NCI-H524 (cell line): Measurements from ENCODE around the gene IMPDH1.
A peak's percentile ranks its signal among the peaks of the same experiment; 100 is the strongest.

Experiments used
- DNase-seq, 2 experiments: peaks; one replicate each; lab custom pipeline; 2025; lab: John Stamatoyannopoulos, UW

The IMPDH1 gene

DNA sequence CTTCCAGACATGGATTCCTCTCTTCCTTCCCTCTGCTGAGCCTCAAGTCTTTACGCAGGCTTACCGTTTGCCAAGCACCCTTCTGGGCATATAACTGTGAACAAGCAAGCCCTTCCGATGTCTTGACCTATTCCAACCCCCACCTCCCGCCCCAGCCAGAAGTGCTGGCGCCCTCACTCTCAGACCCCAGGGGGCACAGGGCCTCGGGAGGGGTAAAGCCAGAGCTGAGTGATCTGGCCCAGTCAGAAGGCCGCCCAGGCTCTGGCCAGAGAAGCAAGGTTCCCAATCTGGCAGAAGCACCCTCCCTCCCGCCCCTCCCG, 49.5 kb downstream of the IMPDH1 start:
- no peak for DNase-seq

- DNase-seq = no peak
Measured at GRCh38 chr7:128359939-128360338, 49.8 kb downstream of the IMPDH1 start.

- no peak for DNase-seq
Measured at GRCh38 chr7:128359336-128359735, 50.4 kb downstream of the IMPDH1 start.

DNA sequence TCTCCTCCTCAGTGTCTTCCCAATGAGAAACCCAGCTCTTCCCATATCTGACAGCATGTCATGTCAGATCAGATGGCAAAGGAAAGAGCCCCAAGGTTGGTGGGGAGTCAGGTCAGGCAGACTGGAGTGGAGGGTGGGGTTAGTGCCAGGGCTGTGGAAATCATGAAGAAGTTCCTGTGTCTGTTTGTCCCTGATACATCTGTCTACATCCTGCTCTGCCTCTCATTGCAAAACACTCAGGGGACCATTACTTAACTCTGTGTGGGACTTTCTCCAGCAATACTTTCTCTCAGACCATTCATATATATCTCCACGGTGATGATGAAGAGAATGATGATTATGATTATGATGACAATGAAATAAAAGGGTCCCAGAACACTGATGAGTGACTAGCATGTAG, 51.5 kb downstream of the IMPDH1 start:
- DNase-seq = no peak

DNA sequence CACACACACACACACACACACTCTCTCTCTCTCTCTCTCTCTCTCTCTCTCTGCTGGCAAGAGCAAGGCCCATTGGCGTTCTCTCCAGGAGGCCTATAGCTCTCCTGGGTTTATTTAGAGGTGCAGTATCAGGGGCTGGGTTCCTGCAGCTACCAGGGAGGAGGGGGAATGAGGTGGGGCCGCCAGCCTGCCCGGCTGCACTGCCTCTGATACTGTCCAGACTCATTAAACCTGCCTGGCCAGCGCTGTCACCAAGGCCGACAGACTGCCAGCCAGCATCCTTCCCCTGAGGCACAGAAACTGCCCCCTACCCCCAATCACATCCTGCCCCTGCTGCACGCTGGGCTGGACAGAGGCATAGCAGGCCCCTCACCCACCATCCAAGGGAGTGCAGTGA, 52.6 kb downstream of the IMPDH1 start:
- no peak for DNase-seq

- no peak for DNase-seq
Measured at GRCh38 chr7:128356546-128357216, 53.1 kb downstream of the IMPDH1 start.

DNA sequence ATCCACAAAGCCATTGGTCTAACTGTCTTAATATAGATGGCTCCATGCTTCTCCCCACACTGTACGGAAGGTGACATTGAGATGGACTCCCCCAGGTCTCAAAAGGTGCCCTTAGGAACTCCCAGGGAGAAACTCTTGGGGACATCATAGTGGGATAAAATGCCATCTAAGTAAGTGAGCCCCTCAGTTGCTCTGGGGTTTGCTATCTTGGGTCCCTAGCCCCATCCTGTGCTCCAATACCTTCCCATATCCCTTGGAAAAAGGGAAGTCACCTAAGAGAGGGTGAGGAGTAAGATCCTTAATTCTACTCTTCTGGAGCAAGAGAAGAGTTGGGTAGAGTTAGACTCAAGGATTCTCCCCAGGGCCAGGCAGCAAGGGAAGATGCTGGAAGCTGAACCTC, 56.2 kb downstream of the IMPDH1 start:
- no peak for DNase-seq

- DNase-seq = no peak
Measured at GRCh38 chr7:128353189-128353588, 56.6 kb downstream of the IMPDH1 start.

- no peak for DNase-seq
Measured at GRCh38 chr7:128352636-128353035, 57.1 kb downstream of the IMPDH1 start.

- DNase-seq = peak in 1 of 2 experiments; percentile 49
Measured at GRCh38 chr7:128352153-128352537, 57.6 kb downstream of the IMPDH1 start.

- DNase-seq = no peak
Measured at GRCh38 chr7:128351296-128352152, 58.3 kb downstream of the IMPDH1 start.

DNA sequence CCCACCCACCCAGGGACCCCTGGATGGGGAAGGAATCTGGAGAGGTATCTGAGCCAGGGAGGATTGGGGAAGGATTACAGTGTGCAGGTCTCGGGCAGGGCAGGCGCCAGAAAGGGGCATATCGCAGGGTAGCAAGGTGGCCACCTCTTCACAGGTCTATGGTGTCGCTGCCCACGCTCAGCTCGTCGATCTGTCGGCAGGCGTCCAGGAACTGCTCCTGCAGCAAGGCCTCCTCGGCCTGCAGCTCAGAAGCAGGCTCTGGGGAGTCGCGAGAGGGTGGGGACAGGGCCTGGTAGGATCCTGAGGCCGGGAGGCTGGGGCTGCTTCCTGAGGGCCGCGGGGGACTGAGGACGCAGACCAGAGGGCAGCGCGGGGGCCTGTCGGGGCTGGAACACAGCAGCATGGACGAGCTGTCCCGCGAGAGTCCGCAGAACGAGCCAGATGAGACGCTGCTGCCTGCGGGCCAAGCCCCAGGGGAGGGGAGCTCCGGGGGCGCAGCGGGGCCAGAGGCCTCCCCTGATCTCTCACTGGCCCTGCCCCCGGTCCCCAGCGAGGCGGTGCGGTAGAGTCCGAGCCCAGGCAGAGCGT, 59.0 kb downstream of the IMPDH1 start:
- DNase-seq = no peak

DNA sequence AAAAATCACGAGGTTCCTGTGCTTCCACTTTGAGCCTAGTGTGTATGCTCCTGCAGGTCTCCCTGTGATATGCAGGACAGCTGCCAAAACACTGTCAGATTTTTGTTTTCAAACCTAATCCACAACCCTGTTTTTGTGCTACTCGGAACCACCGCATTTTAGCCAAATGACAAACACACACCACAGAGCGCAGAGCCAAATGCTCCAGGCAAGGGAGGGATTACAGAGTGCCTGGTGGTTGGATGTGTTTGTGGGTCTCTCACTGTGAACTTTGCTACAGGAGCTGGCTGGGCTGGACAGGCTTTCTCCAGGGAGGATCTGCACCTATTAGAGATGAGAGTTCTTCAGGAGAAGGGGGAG, 60.3 kb downstream of the IMPDH1 start:
- DNase-seq = no peak

DNA sequence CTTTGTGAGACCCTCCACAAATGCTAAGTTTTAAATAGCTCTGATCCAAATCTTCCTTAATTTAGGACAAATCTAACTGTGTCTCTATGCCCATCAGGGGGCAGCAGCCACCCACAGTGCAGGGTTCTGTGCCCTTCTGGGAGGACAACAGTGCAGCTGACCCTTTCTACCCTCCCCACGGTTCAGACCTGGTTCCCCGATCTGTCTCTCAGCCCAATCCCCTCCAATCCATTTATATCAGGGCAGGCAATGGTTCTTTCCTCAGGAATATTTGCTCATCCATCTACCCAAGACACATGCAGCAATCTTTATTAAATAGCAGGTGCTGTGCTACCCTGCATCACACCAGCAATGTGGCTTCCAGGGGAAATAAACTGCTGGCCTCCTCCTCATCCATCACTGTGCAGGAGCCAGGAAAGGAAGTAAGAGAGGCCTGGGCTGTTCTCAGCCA, 62.1 kb downstream of the IMPDH1 start:
- DNase-seq = peak; percentile 43 to 66

DNA sequence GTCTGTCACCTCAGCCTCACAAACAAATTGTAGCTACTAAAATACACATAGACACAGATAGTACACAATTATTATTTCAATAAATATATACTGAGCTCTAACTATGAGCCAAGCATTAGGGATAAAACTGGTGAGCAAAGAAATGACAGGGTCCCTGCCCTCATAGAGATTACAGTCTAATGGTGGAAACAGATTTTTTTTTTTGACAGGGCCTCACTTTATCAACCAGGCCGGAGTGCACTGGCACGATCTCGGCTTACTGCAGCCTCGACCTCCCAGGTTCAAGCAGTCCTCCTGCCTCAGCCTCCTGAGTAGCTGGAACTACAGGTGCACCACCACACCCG, 65.4 kb downstream of the IMPDH1 start:
- no peak for DNase-seq

- peak; percentile 89 to 93 for DNase-seq
Measured at GRCh38 chr7:128343554-128344430, 66.0 kb downstream of the IMPDH1 start, which contains the start of gene RBM28. RBM28 (minus strand) TSS chr7:128343908; CDS start chr7:128343793, 115 bp downstream.
